Loucy (cell line): ENCODE data around the gene TTI1.

Experiments used
- H2AFZ ChIP-seq: fragments of 200-600 bp; sonication (generic); 2 replicates; pipeline ENCODE4 v1.6.0; 2016; ENCODE audit warnings: antibody characterized with exemption, mild to moderate bottlenecking, low read length, moderate library complexity
- H3F3A ChIP-seq: fragments of 200-600 bp; 2 replicates; pipeline ENCODE4 v1.6.0; 2016; ENCODE audit warnings: antibody characterized with exemption, low read depth, mild to moderate bottlenecking
- H3K27me3 ChIP-seq: fragments of 200-600 bp; sonication (generic); 2 replicates; pipeline ENCODE4 v1.6.1; 2014; ENCODE audit warnings: low read length, mild to moderate bottlenecking; ENCODE audit not compliant: insufficient read depth, poor library complexity, severe bottlenecking
- H3K36me3 ChIP-seq: fragments of 200-600 bp; sonication (generic); 2 replicates; pipeline ENCODE4 v1.6.1; 2016; ENCODE audit warnings: low read length; ENCODE audit not compliant: insufficient read depth
- H3K4me1 ChIP-seq: fragments of 200-600 bp; sonication (generic); 2 replicates; pipeline ENCODE4 v1.5.1; 2014; ENCODE audit warnings: low read length, mild to moderate bottlenecking; ENCODE audit not compliant: insufficient read depth, poor library complexity, severe bottlenecking
- H3K4me2 ChIP-seq: fragments of 200-600 bp; sonication (generic); 2 replicates; pipeline ENCODE4 v1.6.0; 2014; ENCODE audit warnings: antibody characterized with exemption, low read length, low read depth, mild to moderate bottlenecking; ENCODE audit not compliant: poor library complexity, severe bottlenecking
- H3K4me3 ChIP-seq: fragments of 200-600 bp; sonication (generic); 2 replicates; pipeline ENCODE4 v1.5.1; 2014; ENCODE audit warnings: low read length, mild to moderate bottlenecking, mixed read lengths; ENCODE audit not compliant: poor library complexity, severe bottlenecking
- H3K79me2 ChIP-seq: fragments of 200-600 bp; sonication (generic); 2 replicates; pipeline ENCODE4 v1.6.1; 2014; ENCODE audit warnings: low read length; ENCODE audit not compliant: insufficient read depth
- H3K9ac ChIP-seq: fragments of 200-600 bp; sonication (generic); 2 replicates; pipeline ENCODE4 v1.6.0; 2014; ENCODE audit warnings: mild to moderate bottlenecking, low read depth, low read length, moderate library complexity; ENCODE audit not compliant: poor library complexity, severe bottlenecking
- H3K9me2 ChIP-seq: fragments of 200-600 bp; sonication (generic); replicated peaks from 2 replicates; pipeline ENCODE4 v1.6.1; 2016; ENCODE audit warnings: low read depth, low read length, mixed read lengths
- H3K9me3 ChIP-seq: fragments of 200-600 bp; sonication (generic); 2 replicates; pipeline ENCODE4 v1.6.1; 2014; ENCODE audit warnings: mild to moderate bottlenecking, antibody characterized with exemption, low read length, low read depth; ENCODE audit not compliant: insufficient read depth
- H4K20me1 ChIP-seq: fragments of 200-600 bp; sonication (generic); 2 replicates; pipeline ENCODE4 v1.6.0; 2014; ENCODE audit warnings: antibody characterized with exemption, low read length, mild to moderate bottlenecking; ENCODE audit not compliant: insufficient read depth, poor library complexity, severe bottlenecking
- CTCF ChIP-seq: fragments of 200-600 bp; sonication (generic); conservative IDR thresholded peaks from 2 replicates; pipeline ENCODE4 v1.5.1; 2014; ENCODE audit warnings: mild to moderate bottlenecking, antibody characterized with exemption, low read length
- EZH2phosphoT487 ChIP-seq: fragments of 200-600 bp; IDR thresholded peaks from 2 replicates; pipeline ENCODE4 v1.6.1; 2018; ENCODE audit warnings: antibody characterized with exemption, mild to moderate bottlenecking, moderate library complexity, borderline replicate concordance

TTI1 gene

GRCh38 chr20:38067717-38068365 is 34.6 kb upstream of the TTI1 start:
- Histone ChIP-seq H3K36me3 (peaks cover 88% of the 10 kb centered on the region; the same call in 1 of the 2 replicates), H3K9me3 (no peaks in the 10 kb centered on the region), H4K20me1 (no peaks in the 10 kb centered on the region), H3K9me2 (no peaks in the 10 kb centered on the region), H3K27me3 (no peaks in the 10 kb centered on the region), H3K9ac (no peak overlapping the region), H3F3A (no peaks in the 10 kb centered on the region), H3K4me1 (no peaks in the 10 kb centered on the region), H3K79me2 (no peaks in the 10 kb centered on the region), H3K4me2 (no peak overlapping the region), H3K4me3 (no peak overlapping the region), H2AFZ (no peak overlapping the region)
- no peak for TF ChIP-seq CTCF
- no peak for TF ChIP-seq EZH2phosphoT487

- Histone ChIP-seq H3K9ac (no peak overlapping the region), H3F3A (no peaks in the 10 kb centered on the region), H2AFZ (no peak overlapping the region), H3K9me3 (no peaks in the 10 kb centered on the region), H3K27me3 (no peaks in the 10 kb centered on the region), H3K36me3 (peaks cover 93% of the 10 kb centered on the region; the same call in 1 of the 2 replicates), H3K4me3 (no peak overlapping the region), H3K4me2 (no peak overlapping the region), H3K4me1 (no peaks in the 10 kb centered on the region), H3K9me2 (no peaks in the 10 kb centered on the region), H4K20me1 (no peaks in the 10 kb centered on the region), H3K79me2 (no peaks in the 10 kb centered on the region)
- no peak for TF ChIP-seq EZH2phosphoT487
- no peak for TF ChIP-seq CTCF
Measured at GRCh38 chr20:38066969-38067716, 33.9 kb upstream of the TTI1 start.

- Histone ChIP-seq H3K4me1 (no peaks in the 10 kb centered on the region), H2AFZ (no peak overlapping the region), H3K36me3 (peaks cover 95% of the 10 kb centered on the region; the same call in 1 of the 2 replicates), H3K4me2 (no peak overlapping the region), H4K20me1 (no peaks in the 10 kb centered on the region), H3K27me3 (no peaks in the 10 kb centered on the region), H3F3A (no peaks in the 10 kb centered on the region), H3K9me3 (no peaks in the 10 kb centered on the region), H3K9ac (no peak overlapping the region), H3K4me3 (no peak overlapping the region), H3K9me2 (no peaks in the 10 kb centered on the region), H3K79me2 (no peaks in the 10 kb centered on the region)
- TF ChIP-seq CTCF: no peak
- TF ChIP-seq EZH2phosphoT487: no peak
Measured at GRCh38 chr20:38065764-38066375, 32.6 kb upstream of the TTI1 start.
